Hepatocyte (in vitro differentiated cells): ENCODE data around the gene BORCS8. TPM values are rescaled to one million over a fixed set of nuclear protein-coding genes. Genes with fewer than 3 reads are reported as not detected.
A peak's percentile ranks its signal among the peaks of the same experiment; 100 is the strongest.

Source experiments
- DNase-seq: peaks from one replicate; pipeline ENCODE4 v3.0.0-alpha.2; 2016; ENCODE audit warnings: low spot score
- H2AFZ ChIP-seq: fragments of 200-600 bp; sonication (generic); 2 replicates; pipeline ENCODE4 v1.6.0; 2016; ENCODE audit warnings: antibody characterized with exemption, mild to moderate bottlenecking
- H3K27ac ChIP-seq: fragments of 200-600 bp; sonication (generic); 2 replicates; pipeline ENCODE4 v1.5.1; 2016; ENCODE audit warnings: mild to moderate bottlenecking
- H3K27me3 ChIP-seq: fragments of 200-600 bp; sonication (generic); 2 replicates; pipeline ENCODE4 v1.6.1; 2016
- H3K36me3 ChIP-seq: fragments of 200-600 bp; sonication (generic); replicated peaks from 2 replicates; pipeline ENCODE4 v1.5.1; 2016; ENCODE audit warnings: low read depth; ENCODE audit not compliant: insufficient read depth
- H3K4me1 ChIP-seq: fragments of 200-600 bp; sonication (generic); 2 replicates; pipeline ENCODE4 v1.5.1; 2016; ENCODE audit warnings: mild to moderate bottlenecking, moderate library complexity; ENCODE audit not compliant: insufficient read depth
- H3K4me2 ChIP-seq: fragments of 200-600 bp; sonication (generic); 2 replicates; pipeline ENCODE4 v1.6.0; 2016
- H3K4me3 ChIP-seq: fragments of 200-600 bp; sonication (generic); 2 replicates; pipeline ENCODE4 v1.5.1; 2016; ENCODE audit warnings: mild to moderate bottlenecking
- H3K79me2 ChIP-seq: fragments of 200-600 bp; sonication (generic); 2 replicates; pipeline ENCODE4 v1.6.0; 2017; ENCODE audit warnings: mild to moderate bottlenecking
- H3K9me2 ChIP-seq: fragments of 200-600 bp; sonication (generic); replicated peaks from 2 replicates; pipeline ENCODE4 v1.6.0; 2017; ENCODE audit warnings: mild to moderate bottlenecking; ENCODE audit not compliant: insufficient read depth
- H3K9me3 ChIP-seq: fragments of 200-600 bp; sonication (generic); 2 replicates; pipeline ENCODE4 v1.5.1; 2016; ENCODE audit warnings: low read depth, mild to moderate bottlenecking
- H4K20me1 ChIP-seq: fragments of 200-600 bp; sonication (generic); 2 replicates; pipeline ENCODE4 v1.6.0; 2016; ENCODE audit warnings: mild to moderate bottlenecking; ENCODE audit not compliant: insufficient read depth, poor library complexity, severe bottlenecking
- EZH2 ChIP-seq: fragments of 200-600 bp; sonication (generic); IDR thresholded peaks from 2 replicates; pipeline ENCODE4 v1.6.1; 2016; ENCODE audit warnings: antibody characterized with exemption, mild to moderate bottlenecking, borderline replicate concordance
- EZH2phosphoT487 ChIP-seq: fragments of 200-600 bp; sonication (generic); IDR thresholded peaks from one replicate; pipeline ENCODE4 v1.6.1; 2018; ENCODE audit warnings: antibody characterized with exemption, mild to moderate bottlenecking, low read depth, moderate library complexity; ENCODE audit not compliant: unreplicated experiment, severe bottlenecking
- WGBS: methylation state at CpG from one replicate; pipeline ENCODE4 v1.1.6; 2016; ENCODE audit warnings: low lambda C conversion rate; ENCODE audit errors: missing lambda C conversion rate; 5-methylcytosine and 5-hydroxymethylcytosine counted together
- polyA plus RNA-seq: library from polyadenylated mRNA; unstranded; fragments of >200 nt; fragmentation: Nextera tagmentation; extraction: Ambion mirVana; gene quantifications from 2 replicates; pipeline ENCODE4 v1.2.1, GENCODE V29; 2016
- total RNA-seq: library from RNA; depleted of rRNA; stranded (reverse); fragments of >200 nt; gene quantifications from 2 replicates; pipeline ENCODE4 v1.2.3, GENCODE V29; 2014
- TF ChIP-seq, protein P1 (sequence below): fragments of 200-600 bp; sonication (generic); IDR thresholded peaks from 2 replicates; pipeline ENCODE4 v1.5.1; 2016; ENCODE audit warnings: antibody characterized with exemption, mild to moderate bottlenecking; ENCODE audit not compliant: poor library complexity

Gene BORCS8
- total and polyA plus RNA-seq, 2 experiments from 2014 or later, result 13.1 to 25.6 TPM

DNA sequence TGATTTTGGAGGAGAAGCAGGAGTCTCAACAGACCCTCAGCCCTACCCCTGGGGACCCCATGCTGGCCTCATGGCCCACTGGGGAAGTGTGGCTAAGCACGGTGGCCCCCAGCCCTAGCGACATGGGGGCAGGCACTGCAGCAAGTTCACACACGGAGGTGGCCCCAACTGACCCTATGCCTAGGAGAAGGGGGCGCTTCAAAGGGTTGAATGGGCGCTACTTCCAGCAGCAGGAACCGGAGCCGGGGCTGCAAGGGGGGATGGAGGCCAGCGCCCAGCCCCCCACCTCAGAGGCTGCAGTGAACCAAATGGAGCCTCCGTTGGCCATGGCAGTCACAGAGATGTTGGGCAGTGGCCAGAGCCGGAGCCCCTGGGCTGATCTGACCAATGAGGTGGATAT, 34.7 kb upstream of the BORCS8 start:
- H4K20me1 ChIP-seq, result no peaks in the 10 kb centered on the region
- H3K27ac ChIP-seq, result no peak overlapping the region
- no peak overlapping the region for H3K4me3 ChIP-seq
- H3K36me3 ChIP-seq, result no peaks in the 10 kb centered on the region
- H3K27me3 ChIP-seq, result peaks cover 24% of the 10 kb centered on the region
- DNase-seq, result no peak
- no peak for TF ChIP-seq EZH2
- TF ChIP-seq, protein P1, sequence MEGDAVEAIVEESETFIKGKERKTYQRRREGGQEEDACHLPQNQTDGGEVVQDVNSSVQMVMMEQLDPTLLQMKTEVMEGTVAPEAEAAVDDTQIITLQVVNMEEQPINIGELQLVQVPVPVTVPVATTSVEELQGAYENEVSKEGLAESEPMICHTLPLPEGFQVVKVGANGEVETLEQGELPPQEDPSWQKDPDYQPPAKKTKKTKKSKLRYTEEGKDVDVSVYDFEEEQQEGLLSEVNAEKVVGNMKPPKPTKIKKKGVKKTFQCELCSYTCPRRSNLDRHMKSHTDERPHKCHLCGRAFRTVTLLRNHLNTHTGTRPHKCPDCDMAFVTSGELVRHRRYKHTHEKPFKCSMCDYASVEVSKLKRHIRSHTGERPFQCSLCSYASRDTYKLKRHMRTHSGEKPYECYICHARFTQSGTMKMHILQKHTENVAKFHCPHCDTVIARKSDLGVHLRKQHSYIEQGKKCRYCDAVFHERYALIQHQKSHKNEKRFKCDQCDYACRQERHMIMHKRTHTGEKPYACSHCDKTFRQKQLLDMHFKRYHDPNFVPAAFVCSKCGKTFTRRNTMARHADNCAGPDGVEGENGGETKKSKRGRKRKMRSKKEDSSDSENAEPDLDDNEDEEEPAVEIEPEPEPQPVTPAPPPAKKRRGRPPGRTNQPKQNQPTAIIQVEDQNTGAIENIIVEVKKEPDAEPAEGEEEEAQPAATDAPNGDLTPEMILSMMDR, result no peak
- TF ChIP-seq EZH2phosphoT487, result no peak
- H3K4me1 ChIP-seq, result no peaks in the 10 kb centered on the region
- H3K79me2 ChIP-seq, result no peaks in the 10 kb centered on the region
- H3K9me3 ChIP-seq, result no peaks in the 10 kb centered on the region
- 80% methylated on average over 10 of the region's 10 CpGs for WGBS
- no peaks in the 10 kb centered on the region for H3K9me2 ChIP-seq
- no peak overlapping the region for H3K4me2 ChIP-seq
- H2AFZ ChIP-seq, result no peak overlapping the region

DNA sequence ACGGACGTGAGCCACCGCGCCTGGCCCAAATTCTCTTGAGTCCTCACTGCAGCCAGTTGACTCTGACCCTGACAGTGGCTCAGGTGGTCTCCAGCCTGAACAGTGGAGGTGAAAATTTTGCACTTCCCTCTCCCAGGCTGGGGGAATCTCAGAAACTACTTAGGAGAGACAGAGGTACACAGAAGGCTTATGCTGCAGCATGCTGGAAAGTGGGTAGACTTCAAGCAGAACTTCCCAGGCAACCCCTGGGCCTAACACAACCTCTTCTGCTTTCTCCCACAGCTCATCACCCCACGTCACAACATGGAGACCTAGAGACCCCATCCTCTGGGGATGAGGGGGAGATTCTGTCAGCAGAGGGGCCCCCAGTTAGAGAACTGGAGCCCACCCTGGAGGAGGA, 34.3 kb upstream of the BORCS8 start:
- DNase-seq, result no peak
- Histone ChIP-seq H3K4me3 (no peak overlapping the region), H3K27ac (no peak overlapping the region), H3K36me3 (no peaks in the 10 kb centered on the region), H3K9me3 (no peaks in the 10 kb centered on the region), H3K4me2 (no peak overlapping the region), H3K9me2 (no peaks in the 10 kb centered on the region), H3K27me3 (peaks cover 24% of the 10 kb centered on the region), H2AFZ (no peak overlapping the region), H4K20me1 (no peaks in the 10 kb centered on the region), H3K79me2 (no peaks in the 10 kb centered on the region), H3K4me1 (no peaks in the 10 kb centered on the region)
- WGBS, result 90% methylated on average over 5 of the region's 5 CpGs
- TF ChIP-seq EZH2phosphoT487, result no peak
- TF ChIP-seq, protein P1, result no peak
- TF ChIP-seq EZH2, result no peak

DNA sequence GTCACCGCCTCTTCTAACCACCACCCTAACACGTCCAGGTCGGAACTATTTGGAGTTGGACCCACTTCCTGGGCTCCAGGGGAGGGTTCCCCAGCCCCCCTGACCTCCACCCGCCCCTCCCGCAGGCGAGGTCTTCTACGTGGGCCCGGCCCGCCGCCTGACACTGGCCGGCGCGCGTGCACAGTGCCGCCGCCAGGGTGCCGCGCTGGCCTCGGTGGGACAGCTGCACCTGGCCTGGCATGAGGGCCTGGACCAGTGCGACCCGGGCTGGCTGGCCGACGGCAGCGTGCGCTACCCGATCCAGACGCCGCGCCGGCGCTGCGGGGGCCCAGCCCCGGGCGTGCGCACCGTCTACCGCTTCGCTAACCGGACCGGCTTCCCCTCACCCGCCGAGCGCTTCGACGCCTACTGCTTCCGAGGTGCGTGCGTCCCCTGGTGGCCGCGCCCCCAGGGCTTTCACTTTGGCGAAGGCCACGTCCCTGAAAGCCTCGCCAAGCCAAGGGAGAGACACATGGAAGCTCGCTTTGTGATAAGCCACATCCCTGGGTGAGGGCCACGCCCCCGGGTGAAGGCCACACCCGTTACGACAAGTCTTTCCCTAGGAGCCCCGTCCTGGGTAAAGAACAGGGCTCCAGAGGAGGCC, 33.0 kb upstream of the BORCS8 start:
- Histone ChIP-seq H3K4me1 (no peaks in the 10 kb centered on the region), H2AFZ (no peak overlapping the region), H3K9me3 (no peaks in the 10 kb centered on the region), H3K9me2 (no peaks in the 10 kb centered on the region), H3K79me2 (no peaks in the 10 kb centered on the region), H3K27me3 (peaks cover 24% of the 10 kb centered on the region), H3K36me3 (no peaks in the 10 kb centered on the region), H3K4me3 (no peak overlapping the region), H4K20me1 (no peaks in the 10 kb centered on the region), H3K4me2 (peak overlapping the region; percentile 77), H3K27ac (no peak overlapping the region)
- 3% methylated on average over 50 of the region's 59 CpGs for WGBS
- peak; percentile 84 for DNase-seq
- TF ChIP-seq EZH2 (no peak), EZH2phosphoT487 (no peak)
- TF ChIP-seq, protein P1, result peak; percentile 52
